Stimulated activated CD4-positive, alpha-beta T cell treated with anti-CD3 and anti-CD28 coated beads, Interleukin-1b, Interleukin-23, amount 100 ng/mL, for 48 hours (primary cell): ENCODE measurements around the gene DDRGK1.
"Not testable (repeated sequence)": the region's sequence is repeated elsewhere in the genome, so short reads cannot be mapped to it uniquely, and the experiment has no call there.

Experiments used
- DNase-seq: peaks from one replicate; pipeline ENCODE4 v3.0.0-alpha.2; 2020

The DDRGK1 gene

DNA sequence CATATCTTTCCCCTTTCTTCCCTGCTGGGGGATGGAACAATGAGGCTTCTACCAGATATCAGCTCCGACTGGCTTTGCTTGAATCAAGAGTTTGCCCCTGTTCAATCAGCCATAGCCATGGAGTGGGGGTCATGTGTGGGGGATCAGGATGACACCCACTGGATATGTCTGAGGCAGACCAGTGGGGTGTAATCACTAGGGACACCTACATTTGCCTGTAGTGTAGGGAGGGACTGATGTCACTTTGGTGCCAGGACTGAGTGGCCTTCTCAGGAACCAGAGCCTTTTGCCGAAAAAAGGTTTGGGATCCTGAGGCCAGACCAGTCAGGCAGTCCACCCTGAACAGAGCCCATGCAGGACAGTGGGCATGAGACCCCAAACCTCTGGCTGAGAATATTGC is 5.9 kb upstream of the DDRGK1 start:
- DNase-seq, result no peak

DNA sequence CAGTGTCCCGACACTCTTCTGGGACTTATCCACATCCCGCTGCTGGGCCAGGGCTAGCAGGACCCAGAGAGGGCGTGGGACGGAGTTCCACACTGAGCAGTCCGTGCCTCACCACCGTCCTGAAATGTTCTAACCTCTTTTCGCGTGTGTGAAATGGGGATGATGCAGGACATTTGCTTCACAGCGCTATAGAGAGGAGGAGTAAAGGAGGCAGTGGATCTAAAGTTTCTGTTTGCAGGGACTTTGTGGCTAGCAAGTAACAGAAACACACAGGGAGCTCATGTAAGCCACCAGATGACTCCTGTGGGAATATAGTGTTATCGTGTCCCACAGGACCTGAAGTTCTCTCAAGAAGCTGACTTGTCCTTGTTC is 5.5 kb upstream of the DDRGK1 start:
- DNase-seq, result no peak

- peak; percentile 61 for DNase-seq
These were observed 4.9 kb upstream of the DDRGK1 start, which contains the start of gene ITPA for GRCh38 chr20:3209257-3209945. TSS of gene ITPA (plus strand) at chr20:3209498. CDS start at chr20:3209552, 54 bp downstream.

DNA sequence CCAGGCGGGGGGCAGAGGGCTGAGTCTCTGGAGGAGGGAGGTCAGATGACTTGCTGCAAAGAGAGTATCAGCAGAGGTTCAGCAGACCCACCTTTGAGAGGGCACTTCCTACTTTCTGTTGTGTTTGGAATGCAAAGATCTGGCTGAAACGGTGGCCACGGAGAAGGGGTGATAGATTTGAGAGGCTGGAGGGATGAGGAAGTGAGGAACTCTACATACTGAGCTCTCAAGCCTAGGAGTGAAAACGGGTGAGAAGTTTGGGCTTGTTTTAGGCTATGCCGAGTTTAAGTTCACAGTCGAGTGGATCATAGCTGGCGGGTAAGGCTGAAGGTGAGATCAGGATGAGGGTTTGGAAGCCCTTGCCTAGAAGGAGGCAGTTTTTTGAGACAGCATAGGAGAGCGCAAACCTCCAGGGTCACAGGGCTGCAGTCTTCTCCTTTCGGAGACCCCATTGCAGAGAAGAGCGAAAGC is 4.3 kb upstream of the DDRGK1 start:
- DNase-seq, result no peak

- DNase-seq, result peak; percentile 47
These were observed 963 bp downstream of the DDRGK1 start for GRCh38 chr20:3203315-3204123.

DNA sequence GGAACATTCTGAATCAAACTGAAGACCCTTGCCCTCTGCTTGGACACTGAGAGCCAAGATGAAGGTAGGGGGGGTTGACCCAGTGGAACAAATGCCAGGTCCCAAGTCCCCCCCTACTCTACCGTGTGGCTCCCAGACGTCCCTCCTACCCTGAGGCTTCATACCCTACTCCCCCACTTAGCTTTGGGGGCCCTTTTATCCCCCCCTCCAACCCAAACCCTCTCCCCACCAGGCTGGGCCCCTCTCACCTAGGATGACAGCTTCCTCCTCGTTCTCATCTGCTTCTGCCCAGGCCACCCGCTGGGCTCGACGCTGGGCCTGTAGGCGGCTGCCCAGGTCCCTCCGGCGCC is 1.5 kb downstream of the DDRGK1 start:
- no peak for DNase-seq

GRCh38 chr20:3199976-3200755 is 4.3 kb downstream of the DDRGK1 start:
- no peak for DNase-seq

DNA sequence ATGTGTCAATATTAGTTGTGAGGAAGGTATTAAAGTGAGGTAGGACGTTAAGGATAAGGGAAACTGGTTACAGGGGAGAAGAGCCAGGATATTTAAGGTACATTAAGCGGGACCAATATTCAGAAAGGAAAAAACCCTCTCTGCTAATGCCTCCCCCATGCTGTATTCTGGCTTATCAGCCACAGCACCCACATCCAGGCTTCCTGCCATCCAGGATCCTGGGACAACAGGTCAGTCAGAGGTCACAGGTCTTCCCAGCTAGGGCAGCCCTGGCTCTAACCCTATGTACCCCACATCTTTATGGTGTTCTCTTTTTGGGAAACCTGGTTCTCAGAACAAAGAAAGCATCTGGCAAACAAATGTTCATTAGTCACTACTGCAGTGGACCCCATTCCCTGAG is 5.3 kb downstream of the DDRGK1 start:
- DNase-seq, result no peak

DNA sequence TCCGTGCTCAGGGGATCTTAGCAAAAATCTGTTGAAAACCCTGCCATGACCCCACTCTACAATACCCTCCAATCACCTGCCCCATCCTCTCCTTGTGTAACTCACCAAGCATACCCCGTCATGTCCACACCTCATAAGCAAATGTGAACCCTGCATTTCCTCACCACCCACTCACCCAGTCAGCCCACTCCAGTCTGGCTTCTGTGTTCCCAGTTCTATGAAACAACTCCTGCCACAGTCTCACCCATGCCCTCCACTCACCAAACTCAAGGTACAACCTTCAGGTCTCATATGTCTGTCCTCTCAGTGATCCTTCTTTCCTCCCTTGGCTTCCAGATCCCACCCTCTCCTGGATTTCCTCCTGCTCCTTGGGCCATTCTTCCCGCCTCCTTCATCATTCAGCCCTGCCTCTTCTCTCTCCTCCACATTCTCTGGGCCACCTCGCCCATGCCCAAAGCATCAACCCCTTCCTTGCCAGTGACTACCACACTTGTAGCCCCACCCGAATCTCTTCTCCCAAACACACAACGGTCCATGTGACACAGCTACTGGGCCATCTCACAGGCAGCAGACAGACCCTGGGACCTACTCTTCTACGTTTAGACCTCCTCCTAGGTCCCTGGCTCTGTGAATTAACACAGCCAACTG is 8.8 kb downstream of the DDRGK1 start:
- no peak for DNase-seq

- DNase-seq, result no peak
These were observed 9.7 kb downstream of the DDRGK1 start for GRCh38 chr20:3194617-3195280.

GRCh38 chr20:3193806-3194616 is 10.5 kb downstream of the DDRGK1 start:
- no peak for DNase-seq

GRCh38 chr20:3192226-3193015 is 12.1 kb downstream of the DDRGK1 start:
- DNase-seq, result no peak

GRCh38 chr20:3190681-3191111 is 13.8 kb downstream of the DDRGK1 start:
- DNase-seq, result no peak

DNA sequence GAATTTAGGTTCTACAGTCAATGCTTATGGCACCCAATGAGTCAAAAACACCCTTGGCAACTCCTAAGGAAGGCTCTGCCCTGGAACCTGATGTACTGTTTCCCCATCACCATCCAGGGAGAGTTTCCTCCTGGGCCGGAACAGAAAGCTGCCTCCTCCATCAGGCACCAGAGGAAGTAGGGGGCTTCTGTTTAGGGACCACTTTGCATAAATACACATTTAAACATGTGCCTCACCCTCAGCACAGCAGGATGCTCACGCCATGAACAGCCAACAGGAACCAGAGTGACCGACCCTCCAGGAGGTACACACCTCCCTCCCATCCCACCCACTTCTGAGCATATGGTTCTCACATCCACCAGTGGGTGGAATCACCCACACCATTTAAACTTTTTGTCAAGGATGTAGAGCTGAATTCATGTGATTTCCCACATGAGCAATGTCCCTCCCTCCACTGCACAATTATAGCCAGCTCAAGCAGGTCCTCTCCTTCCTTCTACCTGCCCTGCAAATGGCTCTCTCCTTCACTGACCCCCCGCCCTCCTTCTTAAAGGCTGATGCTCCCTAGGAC is 14.8 kb downstream of the DDRGK1 start:
- DNase-seq, result no peak

DNA sequence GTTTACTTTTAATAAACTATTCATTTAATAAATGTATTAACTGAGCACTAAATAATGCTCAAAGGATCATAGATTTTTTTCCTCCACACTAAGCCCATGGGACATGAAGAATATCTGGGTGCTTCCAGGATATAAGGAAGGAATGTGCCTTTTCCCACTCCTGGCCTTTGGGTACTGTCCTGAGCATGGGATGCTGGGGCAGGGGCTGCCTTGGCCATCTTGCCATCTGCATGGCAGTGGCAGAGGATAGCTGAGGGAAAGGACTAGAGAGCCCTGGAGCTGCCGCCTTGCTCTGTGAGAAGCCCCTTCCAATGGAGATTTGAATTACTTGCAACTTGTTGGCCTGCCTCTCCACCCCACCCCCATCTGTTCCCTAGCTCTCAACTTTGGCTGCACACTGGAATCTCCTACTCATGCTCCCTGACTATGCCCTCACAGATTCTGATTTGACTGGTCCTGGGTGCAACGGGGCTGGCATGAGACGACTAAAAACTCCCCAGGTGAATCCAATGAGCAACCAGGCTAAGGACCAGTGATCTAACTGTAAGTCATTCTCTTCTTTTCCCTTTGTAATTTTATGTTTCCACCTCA is 15.6 kb downstream of the DDRGK1 start:
- no peak for DNase-seq

GRCh38 chr20:3187861-3188260 is 16.6 kb downstream of the DDRGK1 start:
- DNase-seq, result not testable (repeated sequence)

DNA sequence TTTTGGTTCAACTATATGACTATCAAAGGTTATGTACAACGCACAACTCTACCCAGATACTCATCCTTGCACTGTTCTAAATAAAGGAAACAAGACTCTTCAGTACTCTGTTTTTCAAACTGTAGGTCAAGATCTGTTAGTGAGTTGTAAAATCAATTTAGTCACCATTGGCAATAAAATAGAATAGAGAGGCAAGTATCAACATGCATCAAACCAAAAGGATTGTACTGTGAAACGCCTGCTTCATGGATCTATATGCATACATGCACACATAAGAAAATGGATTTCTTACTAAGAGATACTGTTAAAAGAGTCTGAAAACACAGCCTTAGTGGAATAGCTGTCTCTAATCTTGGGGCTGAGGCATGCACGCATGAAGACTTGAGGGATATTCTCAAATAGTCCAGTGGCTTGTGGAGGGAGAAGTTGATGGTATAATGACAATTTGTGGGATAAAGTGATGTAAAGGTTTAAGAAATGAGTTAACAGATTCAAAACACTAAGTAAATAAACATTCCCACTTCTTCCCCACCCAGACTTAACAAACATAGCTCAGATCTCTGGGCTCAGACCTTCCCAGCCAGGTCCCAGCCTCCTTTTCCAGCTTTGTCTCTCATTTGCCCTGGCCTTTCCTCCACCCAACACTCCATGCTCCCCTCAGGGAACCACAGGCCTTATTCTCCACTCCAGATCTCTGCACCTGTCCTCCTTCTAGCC is 20.4 kb downstream of the DDRGK1 start:
- no peak for DNase-seq

GRCh38 chr20:3182429-3182828 is 22.1 kb downstream of the DDRGK1 start:
- not testable (repeated sequence) for DNase-seq

- DNase-seq, result no peak
These were observed 23.2 kb downstream of the DDRGK1 start for GRCh38 chr20:3181270-3181669.
